AG04449 (cell line): ENCODE data around the gene NENF.

Source experiments
- CTCF ChIA-PET: fragments of 350-600 bp; formaldehyde crosslinking; extraction: SDS; loops from one replicate; lab custom pipeline; 2021; ENCODE audit warnings: antibody characterized with exemption; lab: Yijun Ruan, JAX
- POLR2A ChIA-PET: fragments of 400-600, 350-600 bp; formaldehyde crosslinking; extraction: SDS; loops from one replicate; lab custom pipeline; 2020; ENCODE audit warnings: antibody characterized with exemption, inconsistent platforms; lab: Yijun Ruan, JAX
- DNase-seq: peaks from one replicate; pipeline ENCODE4 v3.0.0-alpha.2; 2010; ENCODE audit warnings: low read depth, low spot score
- H3K4me3 ChIP-seq: 2 replicates; pipeline ENCODE4 v1.5.1; 2011; ENCODE audit warnings: low read depth, mild to moderate bottlenecking, control low read depth, low read length
- TF ChIP-seq, protein P1 (sequence below): IDR thresholded peaks from one replicate; pipeline ENCODE4 v1.5.1; 2011; ENCODE audit warnings: mild to moderate bottlenecking, moderate library complexity, low read length, control low read depth, inconsistent platforms; ENCODE audit not compliant: insufficient read depth; ENCODE audit errors: missing control alignments

NENF gene

GRCh38 chr1:212447478-212447877 is 14.8 kb downstream of the NENF start:
- DNase-seq = no peak
- CTCF ChIA-PET = interaction anchor here (0.8 to 1.7 kb wide), 3 partner anchors 8 to 384 kb away, joined by 3 to 10 read pairs (median 3); no protein-coding TSS in a partner anchor
- no peak overlapping the region for H3K4me3 ChIP-seq
- POLR2A ChIA-PET = no interaction called here
- TF ChIP-seq, protein P1, sequence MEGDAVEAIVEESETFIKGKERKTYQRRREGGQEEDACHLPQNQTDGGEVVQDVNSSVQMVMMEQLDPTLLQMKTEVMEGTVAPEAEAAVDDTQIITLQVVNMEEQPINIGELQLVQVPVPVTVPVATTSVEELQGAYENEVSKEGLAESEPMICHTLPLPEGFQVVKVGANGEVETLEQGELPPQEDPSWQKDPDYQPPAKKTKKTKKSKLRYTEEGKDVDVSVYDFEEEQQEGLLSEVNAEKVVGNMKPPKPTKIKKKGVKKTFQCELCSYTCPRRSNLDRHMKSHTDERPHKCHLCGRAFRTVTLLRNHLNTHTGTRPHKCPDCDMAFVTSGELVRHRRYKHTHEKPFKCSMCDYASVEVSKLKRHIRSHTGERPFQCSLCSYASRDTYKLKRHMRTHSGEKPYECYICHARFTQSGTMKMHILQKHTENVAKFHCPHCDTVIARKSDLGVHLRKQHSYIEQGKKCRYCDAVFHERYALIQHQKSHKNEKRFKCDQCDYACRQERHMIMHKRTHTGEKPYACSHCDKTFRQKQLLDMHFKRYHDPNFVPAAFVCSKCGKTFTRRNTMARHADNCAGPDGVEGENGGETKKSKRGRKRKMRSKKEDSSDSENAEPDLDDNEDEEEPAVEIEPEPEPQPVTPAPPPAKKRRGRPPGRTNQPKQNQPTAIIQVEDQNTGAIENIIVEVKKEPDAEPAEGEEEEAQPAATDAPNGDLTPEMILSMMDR = no peak

DNA sequence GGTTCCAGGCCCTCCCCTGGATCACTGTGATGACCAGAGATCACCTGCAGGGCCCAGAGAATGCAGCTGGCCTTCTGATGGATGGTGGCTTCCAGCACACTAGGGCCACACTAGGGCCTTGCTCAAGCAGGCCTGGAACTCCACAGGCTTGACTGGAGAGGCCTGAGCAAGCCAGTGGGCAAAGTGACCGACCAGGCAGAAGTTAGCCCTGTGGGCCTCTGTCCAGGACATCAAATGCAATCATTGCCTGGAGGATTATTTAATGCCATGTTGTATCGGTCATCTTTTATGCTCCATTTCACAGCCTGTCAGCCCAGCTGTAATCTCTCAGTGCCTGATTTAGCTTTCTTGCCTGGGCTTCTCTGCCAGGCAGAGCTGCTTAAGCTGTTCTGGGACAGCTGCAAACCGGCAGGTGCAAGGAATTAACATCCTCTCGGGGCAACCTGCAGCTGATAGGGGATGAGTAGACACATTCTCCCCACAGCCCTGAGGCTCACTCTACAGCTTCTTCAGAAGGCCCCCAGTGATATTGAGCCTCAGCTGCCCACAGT is 17.7 kb downstream of the NENF start:
- ChIA-PET CTCF (interaction anchor here (0.9 to 9.6 kb wide), 5 partner anchors 27 to 416 kb away, joined by 3 to 279 read pairs (median 10); partner anchors contain the start of genes DTL and INTS7), POLR2A (no interaction called here)
- no peak for DNase-seq
- TF ChIP-seq, protein P1 = no peak
- H3K4me3 ChIP-seq = no peak overlapping the region

DNA sequence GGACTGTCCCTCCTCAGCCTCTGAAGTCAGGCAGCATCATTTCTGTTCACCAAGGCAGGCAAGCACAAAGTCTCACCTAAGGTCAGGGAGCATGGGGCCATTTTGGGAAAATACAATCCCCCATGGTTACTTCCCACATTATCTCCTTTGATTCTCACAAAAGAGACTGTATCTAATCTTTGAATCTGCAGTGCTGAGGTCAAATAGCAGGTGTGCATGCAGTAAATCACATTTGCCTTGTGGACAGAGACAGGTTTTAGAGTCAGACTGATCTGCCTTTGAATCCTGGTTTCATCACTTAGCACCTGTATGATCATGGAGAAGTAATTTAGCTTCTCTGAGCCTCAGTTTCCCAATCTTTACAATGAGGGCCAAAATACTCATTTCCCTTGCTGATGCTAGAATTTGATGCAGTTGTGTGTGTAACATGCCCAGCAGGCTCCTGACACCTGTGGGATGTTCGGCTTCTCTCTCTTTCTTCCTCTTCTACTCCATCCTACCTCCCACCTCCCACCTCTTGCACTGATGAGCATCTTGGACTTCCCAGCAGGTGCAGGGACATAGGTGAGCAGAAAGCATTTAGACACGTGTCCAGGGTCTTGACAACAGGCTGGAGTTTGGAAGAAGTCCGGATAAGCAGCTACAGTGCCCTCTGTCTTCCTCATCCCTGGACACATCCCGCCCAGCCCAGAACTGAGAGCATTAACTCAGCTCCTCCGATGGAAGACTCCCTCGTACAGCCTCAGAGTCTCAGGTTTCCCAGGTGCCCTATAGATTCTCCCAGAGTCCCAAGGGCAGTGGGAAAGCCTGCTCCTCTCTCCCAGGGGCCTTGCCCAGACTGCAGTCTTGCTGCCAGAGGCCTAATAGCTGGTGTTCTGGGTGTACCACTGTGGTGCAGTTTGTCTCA is 18.9 kb downstream of the NENF start:
- CTCF ChIA-PET = interaction anchor here (1.0 to 9.6 kb wide), 7 partner anchors 11 to 417 kb away, joined by 3 to 279 read pairs (median 8); partner anchors contain the start of genes DTL and INTS7
- POLR2A ChIA-PET = no interaction called here

GRCh38 chr1:212452323-212453155 is 19.8 kb downstream of the NENF start:
- no peak for DNase-seq
- ChIA-PET POLR2A (interaction anchor here (1.1 kb wide), 1 partner anchor 20 kb away, joined by 3 read pairs; the partner anchor contains the start of gene NENF), CTCF (interaction anchor here (0.7 to 9.6 kb wide), 14 partner anchors 9 to 423 kb away, joined by 3 to 279 read pairs (median 4); partner anchors contain the start of genes DTL and INTS7)
- TF ChIP-seq, protein P1 = no peak
- H3K4me3 ChIP-seq = no peak overlapping the region

More for the DNA sequence above, 18.9 kb downstream of the NENF start:
- DNase-seq = no peak
- no peak overlapping the region for H3K4me3 ChIP-seq
- TF ChIP-seq, protein P1 = no peak

DNA sequence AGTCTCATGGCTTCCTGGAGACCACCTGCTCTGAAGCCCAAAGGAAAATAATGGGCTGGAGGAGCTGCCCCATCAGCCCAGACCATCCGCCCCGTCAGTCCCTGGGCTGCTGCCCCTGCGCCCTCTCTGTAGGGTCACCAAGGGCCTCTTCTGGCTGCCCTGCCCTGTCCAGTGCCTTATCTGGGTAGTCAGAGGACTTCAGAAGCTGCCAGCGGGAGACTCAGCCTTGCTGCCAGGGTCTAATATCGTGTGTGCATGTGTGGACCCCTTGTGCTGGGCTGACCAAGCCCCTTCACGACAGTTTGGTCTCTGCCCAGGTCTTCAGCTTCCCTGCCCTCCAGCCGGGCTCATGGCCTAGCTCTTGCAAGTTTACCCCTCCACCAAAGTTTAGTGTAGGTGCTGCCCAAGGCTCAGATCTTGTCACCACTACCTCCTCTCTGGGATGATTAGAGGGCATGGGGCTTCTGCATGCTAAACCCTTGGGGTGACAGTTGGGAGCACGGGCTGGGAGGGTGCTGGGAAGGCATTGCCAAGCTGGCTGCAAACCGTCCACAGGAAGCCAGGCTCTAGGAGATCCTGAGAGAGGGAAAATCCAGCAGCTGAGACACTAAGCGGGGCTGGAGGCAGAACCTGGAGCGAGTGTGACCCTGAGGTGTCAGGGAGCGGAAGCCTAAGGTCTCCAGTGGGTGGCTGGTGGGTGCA is 20.6 kb downstream of the NENF start:
- ChIA-PET CTCF (interaction anchor here (0.7 to 9.6 kb wide), 14 partner anchors 8 to 773 kb away, joined by 3 to 279 read pairs (median 7); partner anchors contain the start of genes DTL and INTS7), POLR2A (interaction anchor here (1.1 kb wide), 1 partner anchor 21 kb away, joined by 3 read pairs; the partner anchor contains the start of gene NENF)
- no peak overlapping the region for H3K4me3 ChIP-seq
- TF ChIP-seq, protein P1 = no peak
- no peak for DNase-seq
